Right lobe of liver (tissue), 6 donors: ENCODE measurements around the gene KCTD10. TPM values are rescaled to one million over a fixed set of nuclear protein-coding genes. Genes with fewer than 3 reads are reported as not detected.

ENCODE experiments used
- ATAC-seq, 4 donors: fragments of 200-7000 bp; cut with Tn5 transposase; one replicate each; pipeline ENCODE4 v1.9.1; 2020; ENCODE audit warnings: mild to moderate bottlenecking in 4 of 4, moderate library complexity in 4 of 4
- DNase-seq, 3 donors: peaks; one replicate each; pipeline ENCODE4 v3.0.0-alpha.2; 2020
- H3K27ac ChIP-seq, 3 donors: fragments of 200-600 bp; one replicate each; pipeline ENCODE4 v1.8.0; 2022
- H3K27me3 ChIP-seq, 2 donors: fragments of 200-600 bp; one replicate each; pipeline ENCODE4 v1.8.0; 2022
- H3K36me3 ChIP-seq, 4 donors: fragments of 200-600 bp; sonication (generic) in 1 of 4; one replicate each; pipeline versions ENCODE4 v1.5.1 to v1.8.0; 2017 to 2022; ENCODE audit warnings: control low read depth in 1 of 4
- H3K4me1 ChIP-seq, 4 donors: fragments of 200-600 bp; sonication (generic) in 1 of 4; one replicate each; pipeline versions ENCODE4 v1.5.1 to v1.8.0; 2017 to 2022; ENCODE audit warnings: control low read depth in 1 of 4
- H3K4me3 ChIP-seq, 3 donors: fragments of 200-600 bp; one replicate each; pipeline ENCODE4 v1.8.0; 2022
- H3K9me3 ChIP-seq, 4 donors: fragments of 200-600 bp; sonication (generic) in 1 of 4; one replicate each; pipeline versions ENCODE4 v1.5.1 to v1.8.0; 2017 to 2022; ENCODE audit warnings: control low read depth in 1 of 4
- CTCF ChIP-seq, 4 donors: fragments of 200-600 bp in 3 of 4; fragments of 450-650 bp in 1 of 4; IDR thresholded peaks; one replicate each; pipeline versions ENCODE4 v1.5.1 to v1.8.0; 2016 to 2022; ENCODE audit warnings: antibody characterized with exemption in 4 of 4, mild to moderate bottlenecking in 2 of 4
- POLR2A ChIP-seq: fragments of 450-650 bp; IDR thresholded peaks from one replicate; pipeline ENCODE4 v1.6.1; 2017; ENCODE audit warnings: antibody characterized with exemption, mild to moderate bottlenecking
- WGBS: methylation state at CpG from one replicate; pipeline ENCODE4 v1.1.6; 2018; ENCODE audit warnings: low coverage, low lambda C conversion rate; ENCODE audit not compliant: insufficient coverage; ENCODE audit errors: missing lambda C conversion rate; 5-methylcytosine and 5-hydroxymethylcytosine counted together
- intact Hi-C, 2 donors: fragments of 100-400 bp; cut with DNase I; formaldehyde crosslinking; loops; one replicate each; pipeline versions ENCODE4 v1.11.2 to v1.14.1; 2022
- total RNA-seq, 6 experiments: library from RNA; depleted of rRNA in 2 of 6; stranded (reverse); fragments of >200 nt in 2 of 6; fragmentation: NEBNext Ultra II Directional in 3 of 6; extraction: Animal tissue kit (Norgen Biotek cat#: 25700) in 3 of 6; gene quantifications; one replicate each; pipeline versions ENCODE4 v1.1.0 to v1.2.4, GENCODE V29; 2016 to 2023
- donor health status: DM: no; HTN: yes; CAD: no.
- donor health status: DM: no; HTN: no; CAD: no.
- donor health status: DM: no; HTN: no; CAD: no.
- donor health status: DM: no; HTN: yes; CAD: no.
- donor health status: DM: no; HTN: yes; CAD: no.

Gene KCTD10
- total RNA-seq, 6 experiments from 2014 or later: 5.8 to 20.2 (median 11.6) TPM

- Histone ChIP-seq H3K4me3 (no peak overlapping the region), H3K4me1 (peaks cover 0 to 6% (median under 1%) of the 10 kb centered on the region in 4 donors), H3K27ac (no peak overlapping the region), H3K9me3 (no peaks in the 10 kb centered on the region), H3K36me3 (peaks cover 6 to 48% (median 22%) of the 10 kb centered on the region in 4 donors), H3K27me3 (no peaks in the 10 kb centered on the region)
- no peak for DNase-seq
- 90% methylated on average over 1 of the region's 1 CpG for WGBS
- intact Hi-C loops: no loop called here
- ATAC-seq: no peak
- no peak for TF ChIP-seq POLR2A
- TF ChIP-seq CTCF (IDR thresholded peaks at IDR 0.05): no peak
Measured at GRCh38 chr12:109455706-109456105, 21.4 kb downstream of the KCTD10 start.

- DNase-seq: no peak
- H3K4me1 ChIP-seq: peaks cover 0 to 6% (median 0%) of the 10 kb centered on the region in 4 donors
- intact Hi-C loops: no loop called here
- no peaks in the 10 kb centered on the region for H3K9me3 ChIP-seq
- 80% methylated on average over 1 of the region's 2 CpGs for WGBS
- H3K27me3 ChIP-seq: no peaks in the 10 kb centered on the region
- H3K4me3 ChIP-seq: no peak overlapping the region
- TF ChIP-seq POLR2A: no peak
- no peak for TF ChIP-seq CTCF (IDR thresholded peaks at IDR 0.05)
- no peak overlapping the region for H3K27ac ChIP-seq
- H3K36me3 ChIP-seq: peaks cover 6 to 44% (median 17%) of the 10 kb centered on the region in 4 donors
- ATAC-seq: no peak
Measured at GRCh38 chr12:109452489-109452888, 24.6 kb downstream of the KCTD10 start.

- intact Hi-C loops: no loop called here
- no peak overlapping the region for H3K27ac ChIP-seq
- TF ChIP-seq CTCF (IDR thresholded peaks at IDR 0.05) (no peak), POLR2A (no peak)
- H3K36me3 ChIP-seq: peaks cover 6 to 35% (median 10%) of the 10 kb centered on the region in 4 donors
- H3K4me3 ChIP-seq: no peak overlapping the region
- 94% methylated on average over 7 of the region's 23 CpGs for WGBS
- ATAC-seq: peak in 1 of 4 donors; percentile 7
- H3K9me3 ChIP-seq: no peaks in the 10 kb centered on the region
- no peak for DNase-seq
- peaks cover 0 to 6% (median 0%) of the 10 kb centered on the region in 4 donors for H3K4me1 ChIP-seq
- no peaks in the 10 kb centered on the region for H3K27me3 ChIP-seq
Measured at GRCh38 chr12:109451400-109451799, 25.7 kb downstream of the KCTD10 start.

GRCh38 chr12:109450980-109451379 lies 26.1 kb downstream of the KCTD10 start:
- Histone ChIP-seq H3K27ac (no peak overlapping the region), H3K4me1 (peaks cover 0 to 6% (median 0%) of the 10 kb centered on the region in 4 donors), H3K36me3 (peaks cover 6 to 31% (median 10%) of the 10 kb centered on the region in 4 donors), H3K27me3 (no peaks in the 10 kb centered on the region), H3K9me3 (no peaks in the 10 kb centered on the region), H3K4me3 (no peak overlapping the region)
- DNase-seq: peak in 1 of 3 donors; percentile 76
- WGBS: 46% methylated on average over 3 of the region's 4 CpGs
- intact Hi-C loops: no loop called here
- TF ChIP-seq CTCF (IDR thresholded peaks at IDR 0.05) (no peak), POLR2A (no peak)
- peak in 3 of 4 donors; percentile 25 to 47 (median 33) for ATAC-seq
